GM12878 (cell line): ENCODE data around the gene IFNGR2. TPM values are rescaled to one million over a fixed set of nuclear protein-coding genes. Genes with fewer than 3 reads are reported as not detected.
A peak's percentile ranks its signal among the peaks of the same experiment; 100 is the strongest.

ENCODE experiments used
- ATAC-seq: fragments of 200-7000 bp; cut with Tn5 transposase; 3 replicates; pipeline ENCODE4 v1.9.1; 2020; ENCODE audit warnings: mild to moderate bottlenecking, moderate library complexity
- Bru-seq: library from RNA; stranded (reverse); fragments of 400-500 nt; gene quantifications from one replicate; lab custom pipeline; 2021; lab: Mats Ljungman, UMichigan
- BruChase-seq, 2 experiments: library from RNA; stranded (reverse); fragments of 400-500 nt; gene quantifications; one replicate each; lab custom pipeline; 2021; lab: Mats Ljungman, UMichigan
- BruUV-seq: library from RNA; stranded (reverse); fragments of 400-500 nt; replicated peaks from 2 replicates; lab custom pipeline; 2021; lab: Mats Ljungman, UMichigan
- CTCF ChIA-PET: fragments of 300-600 bp; sonication (Branson Sonifier 250); formaldehyde crosslinking; extraction: SDS; loops from one replicate; lab custom pipeline; 2021; ENCODE audit warnings: inconsistent platforms; lab: Yijun Ruan, JAX
- POLR2A ChIA-PET: fragments of 350-600 bp; formaldehyde crosslinking; extraction: SDS; loops from one replicate; lab custom pipeline; 2021; ENCODE audit warnings: inconsistent platforms; lab: Charles Lee
- RAD21 ChIA-PET: fragments of 300-600 bp; sonication (Branson Sonifier 250); formaldehyde crosslinking; loops from one replicate; lab custom pipeline; 2023; ENCODE audit warnings: antibody characterized with exemption; ENCODE audit not compliant: unreplicated experiment; lab: Charles Lee
- SMC1A ChIA-PET: fragments of 300-600 bp; sonication (Branson Sonifier 250); formaldehyde crosslinking; loops from one replicate; lab custom pipeline; 2023; ENCODE audit not compliant: unreplicated experiment, uncharacterized antibody; lab: Charles Lee
- DNase-seq: peaks from one replicate; pipeline ENCODE4 v3.0.0-alpha.2; 2011; ENCODE audit warnings: low read depth, low spot score
- FAIRE-seq: peaks from 3 replicates; lab custom pipeline; 2011; peaks lifted over from hg19 to GRCh38; lab: Jason Lieb, UNC
- H2AFZ ChIP-seq: 2 replicates; pipeline ENCODE4 v1.6.0; 2011; ENCODE audit warnings: low read depth, low read length, control low read depth; ENCODE audit not compliant: control insufficient read depth
- H3K27ac ChIP-seq: 2 replicates; pipeline ENCODE4 v1.5.1; 2011; ENCODE audit warnings: control low read depth; ENCODE audit not compliant: control insufficient read depth, insufficient read depth
- H3K27me3 ChIP-seq, 2 experiments: replicated peaks in 1 of 2; 2 replicates each; pipeline versions ENCODE4 v1.6.0 to v1.6.1; 2011; ENCODE audit warnings: low read length in 1 of 2; ENCODE audit not compliant: control insufficient read depth in 2 of 2, insufficient read depth in 2 of 2
- H3K36me3 ChIP-seq, 2 experiments: 2 replicates each; pipeline ENCODE4 v1.5.1; 2011; ENCODE audit warnings: low read length in 1 of 2; ENCODE audit not compliant: control insufficient read depth in 2 of 2, insufficient read depth in 2 of 2
- H3K4me1 ChIP-seq: 2 replicates; pipeline ENCODE4 v1.6.1; 2011; ENCODE audit warnings: mild to moderate bottlenecking, low read length, moderate library complexity, mixed read lengths; ENCODE audit not compliant: control insufficient read depth, insufficient read depth
- H3K4me2 ChIP-seq: 2 replicates; pipeline ENCODE4 v1.6.0; 2011; ENCODE audit warnings: control low read depth; ENCODE audit not compliant: control insufficient read depth, insufficient read depth
- H3K4me3 ChIP-seq: fragments of 200-600 bp; sonication (generic); 2 replicates; pipeline ENCODE4 v1.5.1; 2016
- H3K79me2 ChIP-seq: 2 replicates; pipeline ENCODE4 v1.6.0; 2011; ENCODE audit warnings: low read length; ENCODE audit not compliant: control insufficient read depth, insufficient read depth
- H3K9ac ChIP-seq: 2 replicates; pipeline ENCODE4 v1.8.0; 2011; ENCODE audit warnings: low read length, control low read depth, mixed read lengths; ENCODE audit not compliant: control insufficient read depth, insufficient read depth
- H3K9me3 ChIP-seq: replicated peaks from 3 replicates; pipeline ENCODE4 v1.5.1; 2011; ENCODE audit warnings: mild to moderate bottlenecking, low read length; ENCODE audit not compliant: control insufficient read depth, insufficient read depth
- H4K20me1 ChIP-seq: 2 replicates; pipeline ENCODE4 v1.6.0; 2011; ENCODE audit not compliant: control insufficient read depth, insufficient read depth
- BACH1 ChIP-seq: fragments of 450-650 bp; IDR thresholded peaks from 2 replicates; pipeline ENCODE4 v1.6.1; 2017; ENCODE audit warnings: mild to moderate bottlenecking, borderline replicate concordance
- BHLHE40 ChIP-seq, 2 experiments: fragments of 450-650 bp in 1 of 2; IDR thresholded peaks; 2 replicates each; pipeline ENCODE4 v1.6.1; 2011 to 2017; ENCODE audit warnings: low read depth in 2 of 2, borderline replicate concordance in 1 of 2, improper control_type of control experiment in 1 of 2, low read length in 1 of 2, mild to moderate bottlenecking in 1 of 2
- ETV6 ChIP-seq, 2 experiments: fragments of 450-650 bp in 1 of 2; IDR thresholded peaks in 1 of 2; conservative IDR thresholded peaks in 1 of 2; 2 replicates each; pipeline ENCODE4 v1.6.1; 2014; ENCODE audit warnings: antibody characterized with exemption in 1 of 2, borderline replicate concordance in 1 of 2, low read depth in 1 of 2, mild to moderate bottlenecking in 1 of 2, moderate library complexity in 1 of 2
- IKZF1 ChIP-seq: fragments of 450-650 bp; conservative IDR thresholded peaks from 2 replicates; pipeline ENCODE4 v1.6.1; 2017; ENCODE audit warnings: antibody characterized with exemption, mild to moderate bottlenecking
- JUND ChIP-seq: IDR thresholded peaks from 2 replicates; pipeline ENCODE4 v1.6.1; 2012; ENCODE audit warnings: low read depth, mild to moderate bottlenecking, low read length, improper control_type of control experiment, moderate library complexity
- NR2F1 ChIP-seq: fragments of 450-650 bp; conservative IDR thresholded peaks from 2 replicates; pipeline ENCODE4 v1.6.1; 2017; ENCODE audit warnings: mild to moderate bottlenecking
- POLR2A ChIP-seq: IDR thresholded peaks from 2 replicates; pipeline ENCODE4 v1.6.1; 2011; ENCODE audit warnings: low read depth, mild to moderate bottlenecking, low read length
- POLR2AphosphoS2 ChIP-seq: IDR thresholded peaks from 2 replicates; pipeline ENCODE4 v1.6.1; 2011; ENCODE audit warnings: low read depth, mild to moderate bottlenecking, low read length, improper control_type of control experiment, moderate library complexity
- SMARCA5 ChIP-seq: fragments of 450-650 bp; IDR thresholded peaks from 2 replicates; pipeline ENCODE4 v1.6.1; 2017; ENCODE audit warnings: mild to moderate bottlenecking
- TBL1XR1 ChIP-seq: IDR thresholded peaks from 2 replicates; pipeline ENCODE4 v1.6.1; 2012; ENCODE audit warnings: low read depth, low read length, improper control_type of control experiment
- ZNF622 ChIP-seq: fragments of 450-650 bp; IDR thresholded peaks from 2 replicates; pipeline ENCODE4 v1.6.1; 2017; ENCODE audit warnings: mild to moderate bottlenecking, inconsistent platforms
- WGBS: methylation state at CpG from one replicate; pipeline ENCODE4 v1.1.6; 2016; ENCODE audit warnings: low lambda C conversion rate; ENCODE audit not compliant: insufficient replicate concordance, insufficient coverage; ENCODE audit errors: missing lambda C conversion rate; 5-methylcytosine and 5-hydroxymethylcytosine counted together
- in situ Hi-C: fragments of 300-500 bp; cut with MboI; formaldehyde crosslinking; loops from 9 replicates; pipeline ENCODE4 v1.14.3; 2018; ENCODE audit warnings: mixed read lengths
- intact Hi-C: fragments of 100-400 bp; cut with micrococcal nuclease; formaldehyde crosslinking; loops from one replicate; pipeline ENCODE4 v1.14.2; 2022; ENCODE audit not compliant: unreplicated experiment
- long read RNA-seq, 2 experiments: library from polyadenylated mRNA; unstranded; transcript quantifications; one replicate each; pipeline ENCODE4 v2.0.0, GENCODE V29; 2019 to 2020
- polyA minus RNA-seq, 3 experiments: library from RNA; depleted of rRNA, polyadenylated mRNA; stranded (reverse); fragments of >200 nt; gene quantifications; 2 replicates each; pipeline ENCODE4 v1.2.3, GENCODE V29; 2011
- polyA plus RNA-seq, 11 experiments: library from polyadenylated mRNA; depleted of rRNA in 4 of 11; unstranded in 6 of 11; stranded (reverse) in 5 of 11; fragments of >200 nt; fragmentation: Nextera tagmentation in 4 of 11; fragmentation: Illumina TruSeq in 1 of 11; extraction: Ambion mirVana in 4 of 11; extraction: Trizol in 1 of 11; gene quantifications; 1 replicate in 1 of 11; 2 replicates in 10 of 11; pipeline versions ENCODE4 v1.2.1 to v1.2.3, GENCODE V29; 2011 to 2016; ENCODE audit warnings: inconsistent platforms in 2 of 11, missing spikeins in 2 of 11, low read depth in 1 of 11
- total RNA-seq, 4 experiments: library from RNA; depleted of rRNA in 3 of 4; stranded (reverse); fragments of >200 nt in 3 of 4; fragmentation: Illumina TruSeq in 1 of 4; extraction: Trizol in 1 of 4; gene quantifications; 2 replicates each; pipeline versions ENCODE4 v1.2.1 to v1.2.3, GENCODE V29; 2013 to 2021
- TF ChIP-seq, protein P1 (sequence below): IDR thresholded peaks from 2 replicates; pipeline ENCODE4 v1.6.1; 2011; ENCODE audit warnings: borderline replicate concordance, low read depth, mild to moderate bottlenecking, moderate library complexity, low read length; ENCODE audit not compliant: insufficient read depth, poor library complexity, severe bottlenecking

IFNGR2 gene, protein sequence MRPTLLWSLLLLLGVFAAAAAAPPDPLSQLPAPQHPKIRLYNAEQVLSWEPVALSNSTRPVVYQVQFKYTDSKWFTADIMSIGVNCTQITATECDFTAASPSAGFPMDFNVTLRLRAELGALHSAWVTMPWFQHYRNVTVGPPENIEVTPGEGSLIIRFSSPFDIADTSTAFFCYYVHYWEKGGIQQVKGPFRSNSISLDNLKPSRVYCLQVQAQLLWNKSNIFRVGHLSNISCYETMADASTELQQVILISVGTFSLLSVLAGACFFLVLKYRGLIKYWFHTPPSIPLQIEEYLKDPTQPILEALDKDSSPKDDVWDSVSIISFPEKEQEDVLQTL
- total RNA-seq (2013; cell fraction: nucleolus; rRNA removed) = 34.3 and 38.6 TPM in 2 replicates
- total RNA-seq (2014; rRNA removed) (78.3 and 91.0 TPM in 2 replicates), total RNA-seq (2014; rRNA removed; fragmentation: Illumina TruSeq; extraction: Trizol) (75.2 and 79.7 TPM in 2 replicates), total RNA-seq (2021) (67.3 and 71.5 TPM in 2 replicates), polyA plus RNA-seq (2011; rRNA removed) (81.8 and 96.9 TPM in 2 replicates), polyA plus RNA-seq (2014; fragmentation: Illumina TruSeq; extraction: Trizol) (98.8 and 144 TPM in 2 replicates), polyA plus RNA-seq (2014; fragmentation: Nextera tagmentation; extraction: Ambion mirVana) (10 to 100 TPM; 23.6 to 33.2 TPM), polyA plus RNA-seq (2014; rRNA removed) (72.9 and 85.1 TPM in 2 replicates), polyA plus RNA-seq (2016; fragmentation: Nextera tagmentation; extraction: Ambion mirVana) (10 to 100 TPM; 75.7 to 84.2 TPM), polyA minus RNA-seq (2011; rRNA and poly(A)+ RNA removed) (90.9 and 105 TPM in 2 replicates), Bru-seq, nascent RNA (percentile 95 among the genes with signal in this experiment), BruChase-seq, experiment 1, labeled RNA remaining after a 6-hour chase (percentile 93 among the genes with signal in this experiment), BruChase-seq, experiment 2, labeled RNA remaining after a 2-hour chase (percentile 93 among the genes with signal in this experiment)
- 36.2 TPM for polyA plus RNA-seq (2011; ENCODE audit: low read depth)
- 67.0 and 70.6 TPM in 2 replicates for polyA plus RNA-seq (2011; cell fraction: cytosol; rRNA removed)
- 25.2 and 37.7 TPM in 2 replicates for polyA plus RNA-seq (2011; cell fraction: nucleus; rRNA removed)
- polyA plus RNA-seq (2012) = 40.6 and 62.4 TPM in 2 replicates
- polyA minus RNA-seq (2011; cell fraction: cytosol; rRNA and poly(A)+ RNA removed) = 34.8 and 35.5 TPM in 2 replicates
- polyA minus RNA-seq (2011; cell fraction: nucleus; rRNA and poly(A)+ RNA removed) = 15.0 and 20.4 TPM in 2 replicates
- long read RNA-seq, experiment 1, transcript IFNGR2-201 (7 exons, 2,221 nt) = major isoform, 64 of 74 reads
- long read RNA-seq, experiment 1, partial matches to known transcripts = 1 of 74 reads
- long read RNA-seq, experiment 1, other reads (novel, unspliced or antisense) = 5 of 74 reads
- long read RNA-seq, experiment 2, transcript IFNGR2-201 (7 exons, 2,221 nt) = major isoform, 31 of 53 reads
- long read RNA-seq, experiment 2, partial matches to known transcripts = 5 of 53 reads
- long read RNA-seq, experiment 2, other reads (novel, unspliced or antisense) = 11 of 53 reads

- Histone ChIP-seq H3K27me3 (no peaks in the 10 kb centered on the region), H3K9me3 (no peaks in the 10 kb centered on the region), H3K36me3 (0 out of 4 replicates have a peak, but pooled peaks cover 0 to under 1% of the 10 kb centered on the region in 2 experiments), H3K4me1 (peaks cover 15% of the 10 kb centered on the region), H3K9ac (peak within 1 kb of the TSS; percentile 93), H3K79me2 (peaks cover 51% of the 10 kb centered on the region), H3K27ac (peak within 1 kb of the TSS; percentile 97), H3K4me3 (peak within 1 kb of the TSS; percentile 84), H4K20me1 (no peaks in the 10 kb centered on the region), H3K4me2 (peak within 1 kb of the TSS; percentile 80), H2AFZ (peak within 1 kb of the TSS; percentile 47)
- no peak for DNase-seq
- under 1% methylated on average over 50 of the region's 89 CpGs for WGBS
- ChIA-PET POLR2A (interaction anchor here (1.2 to 5.9 kb wide), 6 partner anchors 14 to 79 kb away, joined by 4 to 48 read pairs (median 16); partner anchors contain the start of gene IFNAR1), CTCF (interaction anchor here (1.0 to 3.4 kb wide), 3 partner anchors 18 to 198 kb away, joined by 3 to 20 read pairs (median 6); no protein-coding TSS in a partner anchor), RAD21 (interaction anchor here (1.2 to 4.2 kb wide), 4 partner anchors 18 to 79 kb away, joined by 3 to 36 read pairs (median 18); partner anchors contain the start of gene IFNAR1), SMC1A (interaction anchor here (1.0 to 6.1 kb wide), 11 partner anchors 10 to 198 kb away, joined by 3 to 72 read pairs (median 13); no protein-coding TSS in a partner anchor)
- peak; percentile 43 for ATAC-seq
- no TSS peak for BruUV-seq
- intact Hi-C loops = loop anchor here (10.0 kb wide), 1 partner anchor 142 kb away; the partner anchor contains the start of genes GART and SON
- in situ Hi-C loops = no loop called here
- no peak for FAIRE-seq
- TF ChIP-seq SMARCA5 (peak; percentile 69; the same call in 1 of the 2 replicates), ZNF622 (no peak), BACH1 (peak; percentile 71; the same call in 1 of the 2 replicates), POLR2A (peak; percentile 78), ETV6 (conservative IDR thresholded peaks at IDR 0.05 in 1 of 2, IDR thresholded peaks at IDR 0.05 in 1 of 2; ENCODE audit: borderline replicate concordance in 1 of 2, low read depth in 1 of 2) (peak in 1 of 2 experiments; percentile 17; a peak in 1 of 4 replicates), POLR2AphosphoS2 (0 out of 2 replicates have a peak, but pooled peaks have one; percentile 33), NR2F1 (0 out of 2 replicates have a peak, but pooled peaks have one; percentile 38), JUND (no peak), BHLHE40 (IDR thresholded peaks at IDR 0.05; ENCODE audit: borderline replicate concordance in 1 of 2, low read depth in 2 of 2, low read length in 1 of 2) (peak in 1 of 2 experiments; percentile 51; a peak in 1 of 4 replicates), TBL1XR1 (no peak), IKZF1 (peak; percentile 28; the same call in 1 of the 2 replicates)
- TF ChIP-seq, protein P1, sequence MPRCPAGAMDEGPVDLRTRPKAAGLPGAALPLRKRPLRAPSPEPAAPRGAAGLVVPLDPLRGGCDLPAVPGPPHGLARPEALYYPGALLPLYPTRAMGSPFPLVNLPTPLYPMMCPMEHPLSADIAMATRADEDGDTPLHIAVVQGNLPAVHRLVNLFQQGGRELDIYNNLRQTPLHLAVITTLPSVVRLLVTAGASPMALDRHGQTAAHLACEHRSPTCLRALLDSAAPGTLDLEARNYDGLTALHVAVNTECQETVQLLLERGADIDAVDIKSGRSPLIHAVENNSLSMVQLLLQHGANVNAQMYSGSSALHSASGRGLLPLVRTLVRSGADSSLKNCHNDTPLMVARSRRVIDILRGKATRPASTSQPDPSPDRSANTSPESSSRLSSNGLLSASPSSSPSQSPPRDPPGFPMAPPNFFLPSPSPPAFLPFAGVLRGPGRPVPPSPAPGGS = peak; percentile 41
Observed at GRCh38 chr21:33403128-33403785, at the start of gene IFNGR2. Gene IFNGR2, plus strand, starts transcription at chr21:33403413. Its CDS starts 131 bp downstream, at chr21:33403544.
